Endothelial cell of umbilical vein (primary cell): ENCODE data around the gene HAUS3. TPM values are rescaled to one million over a fixed set of nuclear protein-coding genes. Genes with fewer than 3 reads are reported as not detected.

ENCODE experiments used
- BruUV-seq: library from RNA; stranded (reverse); fragments of 400-500 nt; replicated peaks from 2 replicates; lab custom pipeline; 2021; lab: Mats Ljungman, UMichigan
- CTCF ChIA-PET: fragments of 300-600, 350-600 bp; sonication (Branson Sonifier 250); formaldehyde crosslinking; loops from one replicate; lab custom pipeline; 2021; ENCODE audit warnings: antibody characterized with exemption, inconsistent platforms; lab: Charles Lee
- POLR2A ChIA-PET: fragments of 300-600, 350-600 bp; sonication (Branson Sonifier 250); formaldehyde crosslinking; loops from one replicate; lab custom pipeline; 2021; ENCODE audit warnings: antibody characterized with exemption, inconsistent platforms; lab: Charles Lee
- DNase-seq: peaks from one replicate; pipeline ENCODE4 v3.0.0-alpha.2; 2011; ENCODE audit warnings: low read depth, low spot score
- FAIRE-seq: peaks from 2 replicates; lab custom pipeline; 2011; peaks lifted over from hg19 to GRCh38; lab: Jason Lieb, UNC
- H2AFZ ChIP-seq: 2 replicates; pipeline ENCODE4 v1.6.0; 2012; ENCODE audit warnings: low read depth, low read length, control low read depth, inconsistent platforms
- H3K27ac ChIP-seq: 2 replicates; pipeline ENCODE4 v1.5.1; 2011; ENCODE audit warnings: low read depth, mild to moderate bottlenecking, control low read depth, low read length, moderate library complexity; ENCODE audit not compliant: insufficient read depth
- H3K27me3 ChIP-seq, 2 experiments: 2 replicates each; pipeline versions ENCODE4 v1.6.0 to v1.6.1; 2011; ENCODE audit warnings: low read length in 2 of 2, mixed read lengths in 1 of 2; ENCODE audit not compliant: control insufficient read depth in 2 of 2, insufficient read depth in 2 of 2
- H3K36me3 ChIP-seq, 2 experiments: 2 replicates in 1 of 2; 3 replicates in 1 of 2; pipeline ENCODE4 v1.5.1; 2011; ENCODE audit warnings: low read length in 2 of 2, mild to moderate bottlenecking in 1 of 2, moderate library complexity in 1 of 2; ENCODE audit not compliant: control insufficient read depth in 2 of 2, insufficient read depth in 2 of 2; ENCODE audit errors: extremely low read depth in 1 of 2
- H3K4me1 ChIP-seq: 3 replicates; pipeline ENCODE4 v1.5.1; 2011; ENCODE audit warnings: mild to moderate bottlenecking, low read length; ENCODE audit not compliant: control insufficient read depth, insufficient read depth; ENCODE audit errors: extremely low read depth
- H3K4me2 ChIP-seq: 2 replicates; pipeline ENCODE4 v1.6.1; 2011; ENCODE audit warnings: low read length, control low read depth, mixed read lengths; ENCODE audit not compliant: insufficient read depth
- H3K4me3 ChIP-seq, 3 experiments: fragments of 200-600 bp in 1 of 3; sonication (generic), shearing (Covaris generic) in 1 of 3; replicated peaks in 1 of 3; 2 replicates each; pipeline ENCODE4 v1.5.1; 2011 to 2016; ENCODE audit warnings: control low read depth in 3 of 3, low read length in 3 of 3, mild to moderate bottlenecking in 2 of 3, inconsistent platforms in 1 of 3, low read depth in 1 of 3, moderate library complexity in 1 of 3; ENCODE audit not compliant: insufficient read depth in 1 of 3
- H3K79me2 ChIP-seq: 2 replicates; pipeline ENCODE4 v1.6.0; 2012; ENCODE audit warnings: low read length, inconsistent platforms; ENCODE audit not compliant: control insufficient read depth, insufficient read depth
- H3K9ac ChIP-seq: replicated peaks from 2 replicates; pipeline ENCODE3; 2011; ENCODE audit warnings: low read length, control low read depth; ENCODE audit not compliant: insufficient read depth; ENCODE audit errors: extremely low read depth
- H3K9me1 ChIP-seq: replicated peaks from 3 replicates; pipeline ENCODE4 v1.6.0; 2011; ENCODE audit warnings: mild to moderate bottlenecking, low read length; ENCODE audit not compliant: control insufficient read depth, insufficient read depth; ENCODE audit errors: extremely low read depth
- H3K9me3 ChIP-seq: replicated peaks from 2 replicates; pipeline ENCODE4 v1.5.1; 2012; ENCODE audit warnings: low read length, inconsistent platforms; ENCODE audit not compliant: control insufficient read depth, insufficient read depth
- H4K20me1 ChIP-seq: replicated peaks from 2 replicates; pipeline ENCODE3; 2011; ENCODE audit warnings: mild to moderate bottlenecking, low read length; ENCODE audit not compliant: control insufficient read depth, insufficient read depth; ENCODE audit errors: extremely low read depth
- JUN ChIP-seq: IDR thresholded peaks from 2 replicates; pipeline ENCODE4 v1.6.1; 2011; ENCODE audit warnings: borderline replicate concordance, low read depth; ENCODE audit not compliant: insufficient read length, insufficient read depth
- MYC ChIP-seq: IDR thresholded peaks from one replicate; pipeline ENCODE4 v1.6.1; 2011; ENCODE audit warnings: mild to moderate bottlenecking, low read depth, low read length
- POLR2A ChIP-seq: IDR thresholded peaks from 2 replicates; pipeline ENCODE4 v1.6.1; 2012; ENCODE audit warnings: low read depth, mild to moderate bottlenecking, control low read depth, low read length
- dilution Hi-C: fragments of 300-500 bp; cut with MboI; formaldehyde crosslinking; loops from one replicate; pipeline ENCODE4 v1.15.0; 2019; ENCODE audit warnings: low sequenced_read_pairs; ENCODE audit not compliant: extremely low pct_ligation_motif_present
- intact Hi-C: fragments of 100-400 bp; cut with micrococcal nuclease; formaldehyde crosslinking; loops from one replicate; pipeline ENCODE4 v1.10.0; 2022
- polyA plus RNA-seq, 4 experiments: library from polyadenylated mRNA; depleted of rRNA in 3 of 4; stranded (reverse) in 3 of 4; unstranded in 1 of 4; fragments of >200 nt; gene quantifications; 2 replicates each; pipeline versions ENCODE4 v1.2.1 to v1.2.3, GENCODE V29; 2011 to 2012; ENCODE audit warnings: missing spikeins in 1 of 4
- total RNA-seq: library from RNA; stranded (reverse); gene quantifications from 2 replicates; pipeline ENCODE4 v1.2.3, GENCODE V29; 2021
- TF ChIP-seq, protein P1 (sequence below), 2 donors: IDR thresholded peaks; 1 replicate in 1 of 2; 2 replicates in 1 of 2; pipeline ENCODE4 v1.5.1; 2011; ENCODE audit warnings: low read length in 2 of 2, mild to moderate bottlenecking in 2 of 2, moderate library complexity in 2 of 2, control low read depth in 1 of 2, inconsistent platforms in 1 of 2, low read depth in 1 of 2; ENCODE audit not compliant: insufficient read depth in 1 of 2; ENCODE audit errors: extremely low read depth in 1 of 2

The HAUS3 gene
- total and polyA plus RNA-seq, 2 donors (not counting 3 experiments of a cell fraction or from before 2014, with no cell fraction given): 4.4 to 15.9 TPM

DNA sequence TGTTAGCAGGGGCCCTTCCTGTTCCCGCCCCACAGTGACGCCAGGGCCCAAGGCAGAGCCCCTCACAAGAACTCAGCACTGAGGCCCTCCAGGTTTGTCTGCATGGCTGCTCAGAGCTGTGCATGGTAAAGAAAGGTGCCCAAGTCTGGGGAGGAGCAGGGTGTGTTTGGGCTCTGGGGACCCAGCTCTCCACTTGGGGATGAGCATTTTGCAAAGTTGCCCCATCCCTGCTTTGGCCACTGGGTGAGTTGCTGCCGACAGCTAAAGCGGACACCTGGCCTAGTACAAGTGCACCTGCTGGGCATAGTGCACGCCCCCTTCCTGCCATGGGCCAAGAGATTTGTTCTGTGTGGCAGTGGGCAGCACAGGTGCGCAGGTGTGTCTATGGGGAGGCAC lies 22.0 kb upstream of the HAUS3 start:
- Histone ChIP-seq H3K9me3 (no peaks in the 10 kb centered on the region), H3K79me2 (peaks cover 15% of the 10 kb centered on the region), H3K4me2 (no peak overlapping the region), H3K27ac (no peak overlapping the region), H3K9ac (no peak overlapping the region), H3K27me3 (no peaks in the 10 kb centered on the region), H4K20me1 (no peaks in the 10 kb centered on the region), H3K4me3 (no peak overlapping the region), H3K36me3 (peaks cover 0 to 2% of the 10 kb centered on the region in 2 experiments), H3K9me1 (no peaks in the 10 kb centered on the region), H2AFZ (no peak overlapping the region), H3K4me1 (peaks cover 12% of the 10 kb centered on the region)
- CTCF ChIA-PET: no interaction called here
- FAIRE-seq (no peak), DNase-seq (no peak)
- dilution Hi-C loops: no loop called here
- no TSS peak for BruUV-seq
- intact Hi-C loops: loop anchor here (2.0 kb wide), 1 partner anchor 199 kb away; no protein-coding TSS in a partner anchor
- POLR2A ChIA-PET: no interaction called here
- TF ChIP-seq MYC: no peak
- TF ChIP-seq JUN: no peak

DNA sequence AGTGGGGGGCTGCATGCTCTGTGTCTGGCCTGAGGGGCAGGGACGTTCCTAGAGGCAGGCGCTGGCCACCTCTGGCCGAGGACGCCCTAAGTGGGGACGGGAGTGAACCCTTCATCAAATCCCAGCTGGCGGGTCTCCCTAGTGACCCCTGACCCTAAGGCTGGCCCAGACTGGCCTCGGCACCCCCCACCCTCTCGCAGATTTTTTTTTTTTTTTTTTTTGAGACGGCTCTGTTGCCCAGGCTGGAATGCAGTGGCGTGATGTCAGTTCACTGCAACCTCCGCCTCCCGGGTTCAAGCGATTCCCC lies 21.0 kb upstream of the HAUS3 start:
- Histone ChIP-seq H3K9me1 (no peaks in the 10 kb centered on the region), H2AFZ (peak overlapping the region; percentile 75), H3K9ac (peak overlapping the region; percentile 62), H3K27ac (peak overlapping the region; percentile 66), H3K4me1 (peaks cover 12% of the 10 kb centered on the region), H3K4me3 (peak overlapping the region; percentile 44 to 58 (median 47)), H3K4me2 (peak overlapping the region; percentile 81), H3K9me3 (no peaks in the 10 kb centered on the region), H3K36me3 (peaks cover 0 to 11% of the 10 kb centered on the region in 2 experiments), H3K27me3 (no peaks in the 10 kb centered on the region), H3K79me2 (peaks cover 15% of the 10 kb centered on the region), H4K20me1 (no peaks in the 10 kb centered on the region)
- intact Hi-C loops: loop anchor here (1.0 to 2.0 kb wide), 4 partner anchors 21 to 200 kb away; partner anchors contain the start of genes CFAP99, HAUS3, POLN and ZFYVE28
- dilution Hi-C loops: no loop called here
- no TSS peak for BruUV-seq
- FAIRE-seq: no peak
- DNase-seq: no peak
- no peak for TF ChIP-seq POLR2A
- TF ChIP-seq, protein P1, sequence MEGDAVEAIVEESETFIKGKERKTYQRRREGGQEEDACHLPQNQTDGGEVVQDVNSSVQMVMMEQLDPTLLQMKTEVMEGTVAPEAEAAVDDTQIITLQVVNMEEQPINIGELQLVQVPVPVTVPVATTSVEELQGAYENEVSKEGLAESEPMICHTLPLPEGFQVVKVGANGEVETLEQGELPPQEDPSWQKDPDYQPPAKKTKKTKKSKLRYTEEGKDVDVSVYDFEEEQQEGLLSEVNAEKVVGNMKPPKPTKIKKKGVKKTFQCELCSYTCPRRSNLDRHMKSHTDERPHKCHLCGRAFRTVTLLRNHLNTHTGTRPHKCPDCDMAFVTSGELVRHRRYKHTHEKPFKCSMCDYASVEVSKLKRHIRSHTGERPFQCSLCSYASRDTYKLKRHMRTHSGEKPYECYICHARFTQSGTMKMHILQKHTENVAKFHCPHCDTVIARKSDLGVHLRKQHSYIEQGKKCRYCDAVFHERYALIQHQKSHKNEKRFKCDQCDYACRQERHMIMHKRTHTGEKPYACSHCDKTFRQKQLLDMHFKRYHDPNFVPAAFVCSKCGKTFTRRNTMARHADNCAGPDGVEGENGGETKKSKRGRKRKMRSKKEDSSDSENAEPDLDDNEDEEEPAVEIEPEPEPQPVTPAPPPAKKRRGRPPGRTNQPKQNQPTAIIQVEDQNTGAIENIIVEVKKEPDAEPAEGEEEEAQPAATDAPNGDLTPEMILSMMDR (IDR thresholded peaks at IDR 0.05; ENCODE audit: extremely low read depth in 1 of 2, insufficient read depth in 1 of 2, low read depth in 1 of 2, low read length in 2 of 2): no peak
- ChIA-PET POLR2A (interaction anchor here (0.7 kb wide), 1 partner anchor 10 kb away, joined by 3 read pairs; no protein-coding TSS in a partner anchor), CTCF (interaction anchor here (1.2 kb wide), 1 partner anchor 189 kb away, joined by 3 read pairs; no protein-coding TSS in a partner anchor)
